ENCODE measurements around the gene C1orf167. TPM values are rescaled to one million over a fixed set of nuclear protein-coding genes. Genes with fewer than 3 reads are reported as not detected.

C1orf167 gene
- total and polyA plus RNA-seq, 10 donors = 0.74 to 4.8 (median 0.88) TPM; not detected in 1

- H3K9me3 ChIP-seq = no peaks in the 10 kb centered on the region
- no peak for DNase-seq
- no peaks in the 10 kb centered on the region for H3K4me1 ChIP-seq
- TF ChIP-seq CTCF (IDR thresholded peaks at IDR 0.05 in 8 of 11, conservative IDR thresholded peaks at IDR 0.05 in 3 of 11) = no peak
- TF ChIP-seq POLR2A (IDR thresholded peaks at IDR 0.05) = no peak
- TF ChIP-seq POLR2AphosphoS5 (IDR thresholded peaks at IDR 0.05) = no peak
- intact Hi-C loops (cut with DNase I; ENCODE audit: low total_unique reads) = no loop called here
- H3K27ac ChIP-seq = no peak overlapping the region
- no peak overlapping the region for H3K4me3 ChIP-seq
- WGBS, 5 donors = 93 to 99% (median 93%) methylated on average over 7 of the region's 7 CpGs
- H3K36me3 ChIP-seq = peaks cover 4 to 100% (median 91%) of the 10 kb centered on the region in 6 donors
- no peaks in the 10 kb centered on the region for H3K27me3 ChIP-seq (replicated peaks in 1 of 7)
These were observed 63.1 kb downstream of the C1orf167 start for GRCh38 chr1:11825131-11825530.

GRCh38 chr1:11826946-11827345 is 65.0 kb downstream of the C1orf167 start:
- intact Hi-C loops (cut with DNase I; ENCODE audit: low total_unique reads) = no loop called here
- no peak for TF ChIP-seq POLR2AphosphoS5 (IDR thresholded peaks at IDR 0.05)
- no peak for TF ChIP-seq POLR2A (IDR thresholded peaks at IDR 0.05)
- no peak for TF ChIP-seq CTCF (IDR thresholded peaks at IDR 0.05 in 8 of 11, conservative IDR thresholded peaks at IDR 0.05 in 3 of 11)
- Histone ChIP-seq H3K27ac (no peak overlapping the region), H3K4me3 (no peak overlapping the region), H3K4me1 (no peaks in the 10 kb centered on the region), H3K36me3 (peaks cover 4 to 100% (median 89%) of the 10 kb centered on the region in 6 donors), H3K27me3 (replicated peaks in 1 of 7) (no peaks in the 10 kb centered on the region), H3K9me3 (no peaks in the 10 kb centered on the region)
- no peak for DNase-seq
- 91 to 97% (median 95%) methylated on average over 9 of the region's 9 CpGs for WGBS, 5 donors

- TF ChIP-seq CTCF (IDR thresholded peaks at IDR 0.05 in 8 of 11, conservative IDR thresholded peaks at IDR 0.05 in 3 of 11) (no peak), POLR2AphosphoS5 (IDR thresholded peaks at IDR 0.05) (peak in 1 of 3 donors; percentile 53), POLR2A (IDR thresholded peaks at IDR 0.05) (no peak)
- no peaks in the 10 kb centered on the region for H3K27me3 ChIP-seq (replicated peaks in 1 of 7)
- no peak for DNase-seq
- H3K4me3 ChIP-seq = no peak overlapping the region
- 91 to 97% (median 94%) methylated on average over 19 of the region's 19 CpGs for WGBS, 5 donors
- no peaks in the 10 kb centered on the region for H3K4me1 ChIP-seq
- H3K27ac ChIP-seq = no peak overlapping the region
- H3K9me3 ChIP-seq = no peaks in the 10 kb centered on the region
- H3K36me3 ChIP-seq = peaks cover 5 to 100% (median 90%) of the 10 kb centered on the region in 6 donors
- intact Hi-C loops (cut with DNase I; ENCODE audit: low total_unique reads) = no loop called here
These were observed 66.5 kb downstream of the C1orf167 start for GRCh38 chr1:11828511-11828910.

GRCh38 chr1:11831945-11832725 is 70.1 kb downstream of the C1orf167 start:
- peaks cover 7 to 100% (median 91%) of the 10 kb centered on the region in 6 donors for H3K36me3 ChIP-seq
- no peak overlapping the region for H3K4me3 ChIP-seq
- intact Hi-C loops (cut with DNase I; ENCODE audit: low total_unique reads) = no loop called here
- no peaks in the 10 kb centered on the region for H3K4me1 ChIP-seq
- no peak for DNase-seq
- TF ChIP-seq CTCF (IDR thresholded peaks at IDR 0.05 in 8 of 11, conservative IDR thresholded peaks at IDR 0.05 in 3 of 11) = no peak
- TF ChIP-seq POLR2AphosphoS5 (IDR thresholded peaks at IDR 0.05) = peak in 1 of 3 donors; percentile 37
- no peaks in the 10 kb centered on the region for H3K9me3 ChIP-seq
- no peaks in the 10 kb centered on the region for H3K27me3 ChIP-seq (replicated peaks in 1 of 7)
- H3K27ac ChIP-seq = no peak overlapping the region
- 82 to 95% (median 91%) methylated on average over 9 of the region's 9 CpGs for WGBS, 5 donors
